HG03039 (cell line): ENCODE measurements around the gene MXD3.
"Not testable (repeated sequence)": the region's sequence is repeated elsewhere in the genome, so short reads cannot be mapped to it uniquely, and the experiment has no call there.

Experiments
- ATAC-seq: cut with Tn5 transposase; IDR thresholded peaks from one replicate; pipeline ENCODE4 v1.9.1; 2021; ENCODE audit warnings: mild to moderate bottlenecking, moderate library complexity; ENCODE audit not compliant: unreplicated experiment

MXD3 gene

GRCh38 chr5:177270653-177271052 lies 41.0 kb downstream of the MXD3 start:
- no peak for ATAC-seq

GRCh38 chr5:177269976-177270375 lies 41.7 kb downstream of the MXD3 start:
- no peak for ATAC-seq

GRCh38 chr5:177269232-177269895 lies 42.3 kb downstream of the MXD3 start:
- ATAC-seq: no peak

- ATAC-seq: no peak
These were observed 46.3 kb downstream of the MXD3 start for GRCh38 chr5:177265395-177265794.

- ATAC-seq: no peak
These were observed 47.5 kb downstream of the MXD3 start for GRCh38 chr5:177264178-177264577.

- ATAC-seq: no peak
These were observed 50.2 kb downstream of the MXD3 start for GRCh38 chr5:177261510-177261909.

- no peak for ATAC-seq
These were observed 50.7 kb downstream of the MXD3 start for GRCh38 chr5:177260961-177261360.

- ATAC-seq: not testable (repeated sequence)
These were observed 53.0 kb downstream of the MXD3 start for GRCh38 chr5:177258711-177259110.
